Activated CD8-positive, alpha-beta memory T cell treated with anti-CD3 and anti-CD28 coated beads, Interleukin-2, amount 50 U/mL, for 1 hour (primary cell): Measurements from ENCODE around the gene PFKL.

Experiments
- DNase-seq: peaks from one replicate; pipeline ENCODE4 v3.0.0-alpha.2; 2020; ENCODE audit errors: extremely low read depth

Gene PFKL

DNA sequence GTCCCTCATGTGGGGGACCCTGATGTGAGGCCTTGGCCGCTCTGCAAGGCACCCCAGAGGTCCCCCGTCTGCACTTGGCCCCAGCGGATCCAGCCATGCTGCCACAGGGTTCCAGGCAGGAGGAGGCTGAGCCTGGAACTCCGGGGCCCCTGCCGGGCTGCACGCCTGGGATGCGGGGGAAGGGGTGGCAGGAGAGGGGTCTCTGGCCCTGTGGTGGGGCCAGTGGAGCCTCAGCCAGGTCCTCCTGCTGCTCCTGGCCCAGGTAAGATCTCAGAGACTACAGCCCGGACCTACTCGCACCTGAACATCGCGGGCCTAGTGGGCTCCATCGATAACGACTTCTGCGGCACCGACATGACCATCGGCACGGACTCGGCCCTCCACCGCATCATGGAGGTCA lies 12.9 kb downstream of the PFKL start:
- DNase-seq = no peak

DNA sequence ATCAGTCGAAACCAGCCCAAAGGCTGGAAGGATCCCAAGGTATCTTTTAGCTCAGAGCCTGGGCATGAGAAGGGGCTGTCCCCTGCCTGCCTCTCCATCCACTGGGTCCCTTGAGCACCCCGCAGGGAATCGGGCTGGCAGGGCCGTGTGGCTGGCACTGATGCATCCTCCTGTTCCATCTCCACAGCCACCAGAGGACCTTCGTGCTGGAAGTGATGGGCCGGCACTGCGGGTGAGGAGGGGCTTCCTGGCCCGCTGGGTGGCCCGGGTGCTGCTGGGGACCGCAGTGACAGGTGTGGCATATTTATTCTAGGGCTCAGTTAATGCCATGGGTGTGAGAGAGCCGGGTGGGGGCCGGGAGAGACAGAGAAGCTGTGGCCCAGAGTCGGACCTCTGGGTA lies 13.6 kb downstream of the PFKL start:
- no peak for DNase-seq

DNA sequence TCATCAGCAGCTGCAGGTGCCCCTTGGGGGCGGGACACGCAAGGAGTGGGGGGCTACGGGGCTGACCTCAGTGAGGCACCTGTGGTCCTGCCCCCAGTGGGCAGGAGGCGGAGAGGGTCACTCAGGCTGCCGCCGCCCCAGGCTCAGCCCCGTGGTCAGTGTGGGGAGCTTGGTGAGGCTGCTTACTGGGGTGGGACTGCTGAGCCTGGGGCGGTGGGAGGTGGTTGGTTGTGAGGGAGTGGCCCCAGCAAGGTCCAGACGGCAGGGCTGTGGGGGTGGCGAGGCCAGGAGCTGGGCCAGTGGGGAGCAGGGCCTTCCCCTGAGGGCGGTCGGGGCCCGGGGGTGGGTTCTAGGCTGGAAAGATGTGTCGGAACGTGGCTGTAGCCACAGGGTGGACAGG lies 14.3 kb downstream of the PFKL start:
- no peak for DNase-seq

DNA sequence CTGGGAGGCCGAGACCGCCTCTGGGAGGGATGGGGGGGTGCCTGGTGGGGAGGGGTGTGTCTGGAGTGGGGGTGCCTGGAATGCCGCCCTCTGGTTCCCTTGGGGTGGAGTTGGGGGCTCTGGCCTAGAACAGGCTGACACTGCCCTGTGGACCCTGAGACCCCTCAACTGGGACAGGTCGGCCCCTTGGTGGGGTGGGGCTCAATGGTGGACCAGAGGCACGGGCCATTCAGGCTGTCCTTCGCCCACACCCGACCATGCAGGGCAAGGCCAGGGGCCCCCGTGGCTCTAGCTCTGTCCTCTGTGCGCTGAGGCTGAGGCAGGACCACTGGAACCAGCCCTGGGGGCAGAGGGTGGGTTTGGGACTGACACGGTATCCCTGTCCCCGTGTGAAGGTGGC lies 14.7 kb downstream of the PFKL start:
- DNase-seq = no peak

DNA sequence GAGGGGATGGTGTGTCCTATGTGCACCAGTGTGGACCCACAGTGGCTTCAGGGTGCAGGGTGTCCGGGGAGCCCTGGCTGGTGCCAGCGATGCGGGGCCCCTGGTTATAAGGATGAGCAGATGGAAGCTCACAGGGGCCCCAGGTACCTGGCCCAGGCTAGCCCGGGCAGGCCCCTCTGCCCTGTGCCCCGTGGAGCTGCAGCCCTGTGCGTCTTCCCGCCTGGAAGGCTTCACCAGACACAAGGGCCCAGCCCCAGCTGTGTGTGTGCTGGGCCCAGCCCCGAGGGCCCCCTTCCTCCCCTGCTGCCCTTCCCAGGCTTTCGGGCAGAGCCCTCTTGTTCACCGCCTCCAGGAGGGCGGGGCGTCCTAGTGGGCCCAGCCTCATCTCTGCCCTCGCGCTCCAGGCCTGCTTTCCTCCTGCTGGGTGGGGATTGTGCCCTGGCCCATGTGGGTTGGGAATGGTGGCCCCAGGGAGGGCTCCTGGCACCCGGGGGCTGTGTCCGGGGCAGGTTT lies 15.9 kb downstream of the PFKL start:
- no peak for DNase-seq

DNA sequence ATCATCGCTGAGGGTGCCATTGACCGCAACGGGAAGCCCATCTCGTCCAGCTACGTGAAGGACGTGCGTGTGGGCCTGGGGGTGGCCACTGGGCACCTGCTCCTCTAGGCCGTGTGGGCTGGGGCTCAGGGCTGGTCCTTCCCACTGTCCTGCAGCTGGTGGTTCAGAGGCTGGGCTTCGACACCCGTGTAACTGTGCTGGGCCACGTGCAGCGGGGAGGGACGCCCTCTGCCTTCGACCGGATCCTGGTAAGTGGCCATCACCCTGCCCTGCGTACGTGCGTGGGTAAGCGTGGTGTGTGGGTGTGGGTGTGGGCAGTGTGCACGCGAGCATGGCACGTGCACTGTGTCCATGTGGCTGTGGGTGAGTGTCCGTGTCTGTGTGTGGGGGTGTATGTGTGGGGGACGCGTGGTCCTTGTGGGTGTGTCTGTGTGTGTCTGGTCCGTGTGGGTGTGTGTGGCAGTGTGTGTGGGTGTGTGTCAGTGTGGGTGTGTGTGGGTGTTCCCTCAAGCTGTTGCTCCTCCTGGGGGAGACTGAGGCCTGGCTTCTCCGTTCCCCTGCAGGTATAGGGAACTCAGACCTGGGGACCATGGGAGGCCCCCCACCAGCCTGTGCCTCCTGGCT lies 16.5 kb downstream of the PFKL start:
- DNase-seq = no peak

DNA sequence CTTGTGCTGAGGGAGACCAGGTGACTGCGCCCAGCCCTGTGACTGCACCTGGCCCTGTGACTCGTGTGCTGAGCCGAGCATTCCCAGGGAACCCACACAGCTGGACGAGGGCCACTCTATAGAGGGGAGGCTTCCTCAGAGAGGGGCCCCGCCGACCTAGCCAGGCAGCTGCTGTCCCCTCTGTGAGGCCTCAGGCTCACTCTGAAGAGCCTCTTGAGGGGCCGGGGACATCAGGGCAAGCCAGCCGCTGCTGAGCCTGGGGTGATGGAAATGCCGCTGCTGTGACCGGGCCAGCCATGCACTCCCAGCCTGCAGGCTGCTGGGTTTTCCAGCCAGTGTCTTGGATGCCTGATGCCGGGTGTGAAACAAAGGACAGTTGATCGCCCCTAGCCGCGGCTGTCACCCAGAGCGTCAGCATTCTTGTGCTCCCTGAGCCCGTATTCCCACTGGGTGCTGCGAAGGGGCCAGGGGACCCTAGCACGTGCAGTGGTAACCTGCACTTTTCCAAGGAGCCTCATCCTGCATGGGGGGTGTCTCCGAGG lies 17.5 kb downstream of the PFKL start:
- no peak for DNase-seq

DNA sequence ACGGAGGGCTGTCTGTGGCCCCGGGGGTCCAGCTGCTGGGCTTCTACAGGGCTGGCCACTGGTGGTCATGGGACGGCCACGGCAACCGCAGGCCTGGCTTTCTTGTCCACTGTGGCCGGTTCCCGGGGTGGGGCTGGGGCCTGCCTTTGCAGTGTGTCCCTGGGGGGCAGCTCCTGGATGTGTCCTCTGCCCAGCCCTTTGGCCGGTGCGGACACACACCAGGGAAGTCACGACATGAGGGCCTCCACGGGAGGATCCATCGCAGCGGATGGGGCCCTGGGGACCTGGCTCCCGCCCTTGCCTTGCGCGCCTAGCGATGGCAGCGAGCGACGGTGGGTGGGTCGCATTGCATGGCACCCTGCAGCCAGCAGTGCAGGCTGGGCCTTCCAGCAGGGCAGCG lies 18.0 kb downstream of the PFKL start:
- no peak for DNase-seq

DNA sequence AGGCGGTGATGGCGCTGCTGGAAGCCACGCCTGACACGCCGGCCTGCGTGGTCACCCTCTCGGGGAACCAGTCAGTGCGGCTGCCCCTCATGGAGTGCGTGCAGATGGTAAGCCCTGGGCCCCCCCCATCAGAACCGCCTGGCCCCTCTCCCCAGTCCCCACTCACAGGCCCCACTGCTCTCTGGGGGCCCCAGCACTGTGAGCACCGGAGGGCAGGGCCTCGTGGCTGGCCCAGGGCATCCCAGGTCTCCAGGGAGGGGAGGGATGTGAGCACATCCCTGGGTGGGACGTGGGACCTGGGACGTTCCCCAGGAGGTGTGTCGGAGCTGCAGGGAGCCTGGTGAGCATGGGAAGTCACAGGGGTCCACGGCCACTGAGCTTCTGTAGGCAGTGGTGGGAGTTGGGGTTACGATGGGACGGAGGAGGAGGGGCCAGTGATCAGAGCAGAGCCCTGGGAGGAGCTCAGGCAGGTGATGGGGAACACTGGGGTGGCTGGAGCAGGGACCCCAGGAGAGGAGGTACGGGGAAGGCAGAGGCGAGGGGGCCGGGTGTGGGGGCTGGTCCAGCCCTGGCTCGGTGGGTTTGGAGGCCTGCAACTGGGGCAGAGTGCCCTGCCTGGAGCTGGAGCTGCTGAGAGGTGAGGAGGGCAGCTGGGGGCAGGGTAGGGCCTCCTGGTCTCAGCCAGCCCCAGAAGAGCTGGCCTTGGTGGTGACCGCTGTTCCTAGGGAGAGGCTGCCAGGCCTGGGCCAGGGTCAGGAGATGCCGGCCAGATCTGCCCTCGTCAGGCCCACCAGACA lies 18.8 kb downstream of the PFKL start:
- DNase-seq = no peak

DNA sequence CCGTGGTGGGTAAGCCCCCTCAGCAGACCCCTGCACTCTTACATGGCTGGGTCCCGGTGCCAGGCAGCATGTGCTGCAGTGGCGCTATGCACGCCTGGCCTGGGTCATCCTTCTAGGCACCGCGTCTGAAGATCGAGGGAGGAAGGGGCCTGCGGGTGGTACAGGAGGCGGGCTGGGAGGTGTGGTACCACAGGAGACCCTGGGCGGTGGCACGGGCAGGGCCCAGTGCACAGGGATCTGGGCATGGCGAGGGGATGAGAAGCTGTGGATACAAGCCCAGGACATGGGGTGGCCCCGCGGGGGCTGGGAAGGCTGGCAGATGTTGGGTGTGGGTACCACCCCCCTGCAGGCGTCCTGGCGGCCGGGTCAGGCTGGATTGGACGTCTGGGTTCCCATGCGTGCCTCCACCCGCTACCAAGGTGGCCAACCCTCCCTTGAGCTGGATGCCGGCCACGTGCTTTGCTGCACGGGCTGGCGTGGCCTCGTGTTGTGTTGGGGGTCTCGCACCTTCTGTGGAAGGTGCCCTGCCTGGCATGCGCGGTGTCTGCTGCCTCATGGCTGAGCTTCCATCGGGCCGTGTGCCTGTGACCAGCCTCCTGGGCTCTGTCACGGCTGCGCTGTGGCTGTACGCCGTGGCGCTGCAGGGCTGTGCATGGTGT lies 19.7 kb downstream of the PFKL start:
- no peak for DNase-seq

DNA sequence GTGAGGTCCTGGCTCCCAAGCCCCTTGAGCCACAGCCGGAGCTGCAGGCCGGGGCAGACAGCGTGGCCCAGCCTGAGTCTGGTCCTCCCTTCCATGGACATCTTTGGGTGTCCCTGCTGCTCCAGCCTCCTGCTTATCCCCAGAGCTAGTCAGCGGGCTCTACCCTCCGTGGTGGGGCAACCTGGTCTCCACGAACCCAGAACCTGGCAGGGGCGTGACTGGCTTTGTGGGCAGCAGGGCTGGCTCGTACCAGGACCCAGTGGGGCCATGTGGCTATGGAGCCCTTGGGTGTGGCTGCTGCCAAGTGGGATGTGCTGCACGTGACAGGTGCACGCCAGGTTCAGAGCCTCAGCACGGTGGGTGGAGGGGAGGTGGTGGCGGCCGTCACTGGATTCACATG lies 21.0 kb downstream of the PFKL start:
- no peak for DNase-seq

DNA sequence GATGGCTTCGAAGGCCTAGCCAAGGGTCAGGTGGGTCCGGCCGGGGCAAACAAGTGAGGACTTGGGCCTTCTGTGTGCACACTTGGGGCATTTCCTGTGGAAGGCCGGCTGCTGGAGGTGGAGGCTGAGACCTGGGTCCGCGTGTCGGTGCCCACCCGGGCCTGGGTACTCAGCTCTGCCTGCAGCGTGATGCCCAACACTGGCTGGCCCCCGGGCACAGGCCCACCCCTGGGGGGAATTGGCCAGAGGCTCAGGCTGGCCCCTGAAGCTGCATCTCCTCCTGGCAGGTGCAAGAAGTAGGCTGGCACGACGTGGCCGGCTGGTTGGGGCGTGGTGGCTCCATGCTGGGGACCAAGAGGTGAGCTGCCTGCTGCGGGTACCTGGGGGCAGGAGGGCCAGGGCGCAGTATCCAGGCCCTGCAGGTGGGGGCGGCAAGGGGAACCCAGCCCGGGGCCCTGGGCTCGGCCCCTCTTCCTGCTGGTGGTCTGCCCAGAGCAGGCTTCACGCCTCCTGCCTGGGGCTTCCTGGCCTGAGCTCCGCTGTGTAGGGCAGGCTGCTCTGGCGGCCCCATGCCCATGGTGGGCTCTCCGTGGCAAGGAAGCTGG lies 22.1 kb downstream of the PFKL start:
- no peak for DNase-seq

DNA sequence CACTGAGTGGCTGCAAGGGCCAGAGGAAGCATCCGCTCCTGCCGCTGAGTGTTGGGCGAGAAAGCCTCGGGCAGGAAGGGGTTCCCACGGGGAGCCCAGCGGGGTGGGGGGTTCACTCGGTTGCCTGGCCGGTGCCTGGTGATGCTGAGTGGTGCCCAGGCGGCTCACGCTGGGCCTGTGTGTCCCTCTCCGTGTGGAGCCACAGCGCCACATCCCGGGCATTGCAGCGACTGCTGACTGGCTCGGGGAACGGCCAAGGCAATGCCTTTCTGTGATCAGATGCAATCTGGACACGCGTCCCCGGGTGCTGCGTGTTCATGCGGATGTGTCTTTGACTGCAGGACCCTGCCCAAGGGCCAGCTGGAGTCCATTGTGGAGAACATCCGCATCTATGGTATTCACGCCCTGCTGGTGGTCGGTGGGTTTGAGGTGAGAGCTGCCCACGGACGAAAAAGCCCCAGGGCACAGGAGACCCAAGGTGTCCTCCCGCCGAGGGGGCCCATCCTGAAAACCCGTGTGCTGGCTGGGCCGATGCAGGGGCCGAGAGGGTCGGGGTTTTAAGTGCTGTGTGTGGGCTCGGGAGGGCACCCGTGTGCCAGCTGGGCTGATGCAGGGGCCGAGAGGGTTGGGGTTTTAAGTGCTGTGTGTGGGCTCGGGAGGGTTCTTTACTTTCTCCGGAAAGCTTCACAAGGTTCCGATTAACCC lies 22.9 kb downstream of the PFKL start:
- DNase-seq = no peak

DNA sequence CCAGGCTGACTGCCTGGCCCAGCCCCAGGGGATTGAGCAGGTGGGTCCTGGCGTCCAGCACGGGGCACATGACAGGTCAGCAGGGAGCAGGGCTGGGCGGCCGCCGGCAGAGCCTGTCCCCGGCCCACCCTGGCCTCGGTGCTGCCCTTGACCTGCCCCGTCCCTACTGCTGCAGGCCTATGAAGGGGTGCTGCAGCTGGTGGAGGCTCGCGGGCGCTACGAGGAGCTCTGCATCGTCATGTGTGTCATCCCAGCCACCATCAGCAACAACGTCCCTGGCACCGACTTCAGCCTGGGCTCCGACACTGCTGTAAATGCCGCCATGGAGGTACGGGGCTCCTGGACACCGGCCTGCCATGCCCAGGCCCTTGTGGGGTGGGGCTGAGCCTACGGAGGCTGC lies 23.7 kb downstream of the PFKL start:
- no peak for DNase-seq

DNA sequence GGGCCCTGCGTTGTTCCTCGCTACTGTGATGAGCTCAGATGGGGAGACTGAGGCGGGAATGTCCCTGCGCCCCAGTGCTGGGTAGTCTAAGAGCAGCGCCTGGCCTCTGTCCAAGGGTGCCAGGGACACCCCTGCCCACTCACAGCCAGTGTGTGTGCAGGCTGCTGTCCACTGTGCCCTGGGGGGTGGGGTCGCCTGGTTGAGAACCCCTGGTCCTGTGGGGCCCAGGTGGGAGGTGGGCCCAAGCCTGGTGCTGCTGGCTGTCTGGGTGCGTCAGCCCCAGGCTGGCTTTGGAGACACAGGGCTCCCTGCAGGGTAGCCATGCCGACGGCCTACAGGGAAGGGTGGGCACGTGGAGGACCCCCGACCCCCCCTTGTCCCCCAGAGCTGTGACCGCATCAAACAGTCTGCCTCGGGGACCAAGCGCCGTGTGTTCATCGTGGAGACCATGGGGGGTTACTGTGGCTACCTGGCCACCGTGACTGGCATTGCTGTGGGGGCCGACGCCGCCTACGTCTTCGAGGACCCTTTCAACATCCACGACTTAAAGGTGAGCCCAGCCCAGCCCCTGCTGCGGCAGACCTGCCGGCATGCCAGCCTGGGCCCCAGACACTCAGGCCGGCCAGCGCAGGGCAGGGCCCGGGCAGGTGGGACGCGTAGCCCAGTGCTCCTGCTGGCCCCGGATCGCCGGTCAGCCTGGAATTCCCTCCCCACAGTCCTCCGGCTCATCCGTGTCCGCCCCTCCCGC lies 24.4 kb downstream of the PFKL start:
- no peak for DNase-seq

DNA sequence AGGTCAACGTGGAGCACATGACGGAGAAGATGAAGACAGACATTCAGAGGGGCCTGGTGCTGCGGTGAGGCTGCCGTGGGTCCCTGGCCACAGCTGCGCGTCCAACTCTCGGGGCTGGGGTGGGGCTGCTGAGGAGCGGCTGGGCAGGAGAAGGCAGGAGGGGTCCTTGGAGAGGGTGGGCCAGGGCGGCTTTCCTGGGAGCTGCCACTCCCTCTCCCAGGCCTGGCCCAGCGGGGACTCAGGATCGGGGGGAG lies 24.9 kb downstream of the PFKL start:
- no peak for DNase-seq

DNA sequence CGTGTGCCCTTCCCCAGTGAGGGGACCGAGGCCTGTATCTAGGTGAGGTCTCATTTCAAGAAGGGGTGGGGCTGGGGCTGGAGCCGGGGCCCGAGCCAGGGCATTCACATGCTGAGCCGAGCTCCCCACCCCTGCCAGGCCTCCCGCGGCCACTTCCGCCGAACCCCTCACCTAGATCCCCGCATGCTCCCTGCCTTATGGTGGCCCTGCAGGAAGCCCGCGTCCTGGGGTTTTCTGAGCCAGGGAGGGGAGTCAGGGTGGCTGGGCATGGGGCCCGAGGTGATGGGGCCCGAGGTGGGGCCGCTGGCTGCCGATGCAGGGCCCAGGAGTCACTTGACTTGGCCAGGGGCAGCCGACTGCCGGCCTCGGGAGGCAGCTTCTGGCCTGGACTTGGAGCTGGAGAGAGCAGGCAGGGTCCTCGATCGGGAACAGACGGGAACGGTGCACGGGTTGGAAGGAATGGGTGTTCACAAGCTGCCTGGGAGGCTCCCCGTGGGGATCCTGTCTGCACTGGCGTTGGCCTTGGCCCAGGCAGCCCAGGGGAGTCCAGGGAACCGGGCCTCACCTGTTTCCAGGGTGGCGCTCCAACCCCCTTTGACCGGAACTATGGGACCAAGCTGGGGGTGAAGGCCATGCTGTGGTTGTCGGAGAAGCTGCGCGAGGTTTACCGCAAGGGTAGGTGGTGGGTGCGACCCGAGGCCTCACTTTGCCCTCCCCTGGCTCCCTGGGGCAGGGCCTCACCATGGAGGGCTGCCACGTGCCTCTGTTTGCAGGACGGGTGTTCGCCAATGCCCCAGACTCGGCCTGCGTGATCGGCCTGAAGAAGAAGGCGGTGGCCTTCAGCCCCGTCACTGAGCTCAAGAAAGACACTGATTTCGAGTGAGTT lies 25.8 kb downstream of the PFKL start:
- DNase-seq = no peak

DNA sequence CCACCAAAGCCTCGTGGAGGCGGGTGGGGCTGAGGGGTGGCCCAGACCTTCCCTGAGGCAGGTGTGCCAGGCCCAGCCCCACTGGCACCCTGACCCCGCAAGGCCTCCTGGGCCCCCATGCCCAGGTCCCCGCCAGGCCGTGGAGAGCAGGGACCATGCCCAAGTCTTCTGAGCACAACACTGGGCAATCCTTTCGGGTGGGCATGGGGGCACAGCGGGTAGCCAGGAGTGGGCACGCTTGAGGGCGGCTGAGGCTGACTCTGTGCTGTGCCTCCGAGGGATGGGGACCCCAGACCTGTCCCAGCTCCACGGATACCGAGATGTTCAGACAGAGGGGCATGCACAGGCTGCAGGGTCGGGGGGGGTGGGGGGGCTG lies 26.4 kb downstream of the PFKL start:
- DNase-seq = no peak

DNA sequence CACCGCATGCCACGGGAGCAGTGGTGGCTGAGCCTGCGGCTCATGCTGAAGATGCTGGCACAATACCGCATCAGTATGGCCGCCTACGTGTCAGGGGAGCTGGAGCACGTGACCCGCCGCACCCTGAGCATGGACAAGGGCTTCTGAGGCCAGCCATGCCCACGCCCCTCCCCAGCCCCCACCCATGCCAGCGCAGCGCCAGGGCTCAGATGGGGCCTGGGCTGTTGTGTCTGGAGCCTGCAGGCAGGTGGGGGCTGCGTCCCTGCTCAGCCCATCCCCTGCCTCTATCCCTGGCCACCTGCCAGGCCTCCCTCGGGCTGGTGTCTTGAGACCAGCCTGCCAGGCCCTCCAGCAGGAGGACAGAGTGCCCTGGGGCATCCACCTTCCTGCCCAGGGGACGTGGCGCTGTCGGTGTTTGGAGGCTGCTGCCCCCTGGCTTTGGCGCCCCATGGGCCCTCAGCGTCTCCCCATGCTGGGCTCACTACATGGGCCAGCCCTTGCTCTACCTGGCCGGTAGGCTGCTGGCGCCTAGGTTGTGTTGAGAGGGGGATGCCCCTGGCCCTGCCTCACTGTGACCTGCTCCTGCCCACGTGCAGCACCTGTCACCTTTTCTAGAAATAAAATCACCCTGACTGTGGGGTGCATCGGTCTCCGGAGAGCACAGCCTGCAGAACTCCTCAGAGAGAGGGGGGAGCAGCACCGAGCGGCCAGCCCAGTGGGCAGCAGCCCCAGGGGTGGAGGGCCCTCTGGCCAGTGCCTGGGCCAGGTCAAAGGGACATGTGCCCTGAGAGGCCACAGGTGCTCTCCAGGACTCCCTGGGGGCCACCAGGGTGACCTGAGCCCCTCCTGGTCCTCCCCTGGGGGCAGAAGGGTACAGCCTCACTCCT lies 27.1 kb downstream of the PFKL start:
- DNase-seq = no peak
